Colon (tissue), 2 donors: Measurements from ENCODE around the gene HAND2.

Source experiments
- FAIRE-seq: peaks from 2 replicates; lab custom pipeline; 2012; peaks lifted over from hg19 to GRCh38; lab: Jason Lieb, UNC
- donor health status: control.
- donor health status: control.

Gene HAND2

GRCh38 chr4:173501592-173502150 lies 28.4 kb downstream of the HAND2 start:
- no peak for FAIRE-seq

GRCh38 chr4:173500841-173501591 lies 29.0 kb downstream of the HAND2 start:
- no peak for FAIRE-seq

DNA sequence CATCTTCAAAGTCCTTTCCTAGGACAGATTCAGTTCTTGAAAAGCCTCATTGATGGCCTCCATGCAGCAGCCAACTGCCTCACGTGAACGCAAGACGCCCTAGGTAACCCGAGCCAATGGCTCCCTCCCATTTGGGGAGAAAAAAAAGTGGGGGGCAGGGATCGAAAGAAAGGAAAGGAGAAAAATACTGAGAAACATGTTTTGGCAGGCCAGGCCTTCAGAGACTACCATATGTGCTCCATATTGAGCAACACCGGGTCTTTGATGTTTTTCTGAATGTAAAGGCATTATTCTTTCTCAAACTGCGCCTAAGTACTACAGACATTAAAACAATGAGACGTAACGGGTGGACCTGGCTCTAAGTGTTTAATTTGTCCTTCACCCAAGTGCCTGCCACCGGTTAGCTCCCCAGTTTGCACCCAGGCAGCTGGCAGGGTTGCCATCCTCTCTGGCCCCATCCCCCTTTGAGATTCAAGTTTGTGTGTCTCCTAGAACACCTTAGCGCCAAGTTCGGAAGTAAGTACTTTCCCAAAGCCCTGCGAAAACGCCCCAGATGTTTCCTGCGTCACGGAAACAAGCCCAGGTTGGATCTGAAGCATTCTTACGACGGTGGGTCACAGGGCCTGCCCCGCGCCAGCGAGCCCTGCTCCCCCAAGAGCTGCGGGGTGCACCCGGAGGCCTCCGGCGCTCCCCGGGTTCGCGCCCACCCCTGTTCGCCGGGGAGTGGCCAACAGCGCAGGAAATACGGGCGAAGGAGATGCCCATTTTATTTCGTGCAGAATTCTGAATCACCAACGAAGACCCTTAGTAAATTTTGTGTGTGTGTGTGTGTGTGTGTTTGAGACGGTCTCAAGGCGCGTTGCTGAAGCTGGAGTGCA lies 30.1 kb downstream of the HAND2 start:
- FAIRE-seq = no peak

GRCh38 chr4:173498771-173499170 lies 31.3 kb downstream of the HAND2 start:
- FAIRE-seq = no peak

GRCh38 chr4:173498023-173498422 lies 32.0 kb downstream of the HAND2 start:
- no peak for FAIRE-seq

GRCh38 chr4:173494013-173494970 lies 35.7 kb downstream of the HAND2 start:
- no peak for FAIRE-seq

DNA sequence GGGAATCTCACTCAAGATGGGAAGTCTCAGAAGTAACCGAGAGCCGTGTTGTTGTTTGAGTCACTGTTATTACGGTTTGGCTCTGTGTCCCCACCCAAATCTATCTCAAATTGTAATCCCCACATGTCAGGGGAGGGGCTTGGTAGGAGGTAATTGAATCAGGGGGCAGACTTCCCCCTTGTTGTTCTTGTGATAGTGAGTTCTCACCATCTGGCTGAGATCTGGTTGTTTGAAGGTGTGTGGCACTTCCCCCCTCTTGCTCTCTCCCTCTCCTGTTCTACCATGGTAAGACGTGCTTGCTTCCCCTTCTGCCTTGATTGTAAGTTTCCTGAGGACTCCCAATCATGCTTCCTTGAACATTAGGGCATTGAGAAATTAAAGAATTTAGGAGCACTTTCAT lies 37.0 kb downstream of the HAND2 start:
- FAIRE-seq = no peak

- FAIRE-seq = no peak
Measured at GRCh38 chr4:173492315-173492714, 37.7 kb downstream of the HAND2 start.

DNA sequence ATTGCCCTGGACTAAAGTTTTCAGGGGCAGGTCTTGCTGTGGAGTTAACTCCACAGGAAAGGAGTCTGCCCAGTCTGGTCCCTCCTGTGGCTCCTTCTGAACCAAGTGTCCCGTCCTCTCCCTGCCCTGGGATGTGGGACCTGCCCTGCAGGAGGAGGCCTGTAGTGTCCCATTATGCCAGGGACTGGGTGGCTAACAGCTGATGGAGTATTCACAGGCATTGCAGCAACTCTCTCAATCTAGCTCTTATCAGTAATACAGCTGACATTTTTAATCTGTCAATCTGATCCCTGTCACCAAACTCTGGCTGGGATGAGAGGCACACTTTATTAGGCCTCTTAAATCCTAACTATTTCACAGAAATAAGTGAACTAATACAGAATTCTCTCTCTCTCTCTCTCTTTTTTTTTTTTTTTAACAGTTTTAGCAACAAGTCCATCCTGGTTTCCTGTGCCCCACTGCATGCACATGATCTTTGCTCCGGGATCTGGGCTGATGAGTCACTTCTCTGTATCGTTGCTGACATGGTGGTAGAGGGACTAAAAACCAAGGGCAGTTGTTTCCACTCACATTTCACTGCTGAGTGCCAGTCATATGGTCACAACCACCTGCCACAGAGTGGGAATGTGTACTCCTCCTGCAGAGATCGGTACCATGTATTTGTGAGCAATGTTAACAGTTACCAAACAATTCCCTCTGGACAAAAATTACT lies 39.1 kb downstream of the HAND2 start:
- FAIRE-seq = no peak

GRCh38 chr4:173490256-173490655 lies 39.8 kb downstream of the HAND2 start:
- FAIRE-seq = no peak

- no peak for FAIRE-seq
Measured at GRCh38 chr4:173489514-173489913, 40.5 kb downstream of the HAND2 start.

- no peak for FAIRE-seq
Measured at GRCh38 chr4:173488656-173489055, 41.4 kb downstream of the HAND2 start.

GRCh38 chr4:173488074-173488473 lies 42.0 kb downstream of the HAND2 start:
- FAIRE-seq = no peak

DNA sequence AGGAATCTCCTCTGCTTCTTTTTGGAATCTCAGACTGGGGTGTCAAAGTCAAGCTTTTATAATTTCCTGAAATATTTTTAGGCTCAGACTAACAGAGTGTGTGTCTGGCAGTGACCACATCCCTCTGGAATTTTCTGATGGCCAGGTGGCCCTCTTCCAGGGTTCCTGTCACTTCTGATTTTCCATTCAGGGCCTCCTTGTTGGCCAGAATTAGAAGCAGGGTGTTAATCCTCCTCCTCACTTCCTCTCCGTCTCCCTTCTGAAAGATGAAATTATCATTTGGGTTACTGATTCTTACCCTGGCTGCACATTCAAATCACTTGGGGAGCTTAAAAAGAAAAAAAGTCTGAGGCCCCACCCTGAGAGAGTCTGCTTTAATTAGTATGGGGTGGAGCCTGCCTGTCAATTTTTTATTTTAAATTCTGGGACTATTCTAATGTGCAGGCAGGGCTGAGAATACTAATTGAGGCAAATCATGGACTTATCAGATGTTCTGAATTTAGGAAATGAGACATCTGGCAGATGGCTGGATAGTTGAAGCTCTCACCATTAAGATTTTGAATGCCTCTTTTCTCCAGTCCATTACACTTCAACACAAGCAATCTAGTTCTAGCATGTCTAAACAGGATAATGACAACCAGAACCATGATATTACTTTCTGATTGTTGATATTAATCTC lies 43.2 kb downstream of the HAND2 start:
- FAIRE-seq = no peak

GRCh38 chr4:173485164-173485563 lies 44.9 kb downstream of the HAND2 start:
- no peak for FAIRE-seq

DNA sequence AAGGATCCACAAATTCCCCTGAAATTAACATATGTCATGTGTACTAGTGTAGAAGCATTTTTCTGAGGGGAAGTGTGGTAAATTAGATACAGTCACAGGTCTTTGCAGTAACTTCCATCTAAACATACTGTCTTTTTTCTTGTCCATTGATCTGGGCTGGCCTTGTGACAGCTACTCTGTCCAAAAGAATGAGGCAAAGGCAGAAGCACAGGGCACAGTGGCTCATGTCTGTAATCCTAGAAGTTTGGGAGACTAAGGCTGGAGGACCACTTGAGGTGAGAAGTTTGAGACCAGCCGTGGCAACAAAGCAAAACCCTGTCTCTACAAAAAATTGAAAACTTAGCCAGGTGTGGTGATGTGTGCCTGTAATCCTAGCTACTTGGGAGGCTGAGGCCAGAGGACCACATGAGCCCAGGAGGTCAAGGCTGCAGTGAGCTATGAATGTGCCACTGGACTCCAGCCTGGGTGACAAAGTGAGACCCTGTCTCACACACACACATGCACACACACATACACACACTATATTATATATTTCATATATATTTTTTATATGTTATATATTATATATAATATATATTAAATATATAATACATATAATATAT lies 47.6 kb downstream of the HAND2 start:
- FAIRE-seq = no peak

DNA sequence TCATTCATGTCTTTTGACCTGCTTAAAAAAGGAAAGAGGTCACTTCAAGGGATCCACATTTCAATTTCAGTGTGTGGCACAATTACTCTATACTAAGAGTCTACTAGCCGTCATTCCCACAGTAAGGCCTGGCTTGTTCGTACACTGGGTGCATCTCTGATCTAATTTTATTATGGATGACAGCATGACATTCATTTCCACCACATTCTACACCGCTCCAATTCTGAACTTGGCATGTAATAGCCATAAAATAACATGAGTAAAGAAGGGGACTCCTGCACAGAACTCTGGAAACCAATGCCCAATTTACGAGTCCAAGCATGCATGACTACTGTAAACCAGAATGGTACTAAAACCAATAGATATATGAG lies 51.1 kb downstream of the HAND2 start:
- no peak for FAIRE-seq

DNA sequence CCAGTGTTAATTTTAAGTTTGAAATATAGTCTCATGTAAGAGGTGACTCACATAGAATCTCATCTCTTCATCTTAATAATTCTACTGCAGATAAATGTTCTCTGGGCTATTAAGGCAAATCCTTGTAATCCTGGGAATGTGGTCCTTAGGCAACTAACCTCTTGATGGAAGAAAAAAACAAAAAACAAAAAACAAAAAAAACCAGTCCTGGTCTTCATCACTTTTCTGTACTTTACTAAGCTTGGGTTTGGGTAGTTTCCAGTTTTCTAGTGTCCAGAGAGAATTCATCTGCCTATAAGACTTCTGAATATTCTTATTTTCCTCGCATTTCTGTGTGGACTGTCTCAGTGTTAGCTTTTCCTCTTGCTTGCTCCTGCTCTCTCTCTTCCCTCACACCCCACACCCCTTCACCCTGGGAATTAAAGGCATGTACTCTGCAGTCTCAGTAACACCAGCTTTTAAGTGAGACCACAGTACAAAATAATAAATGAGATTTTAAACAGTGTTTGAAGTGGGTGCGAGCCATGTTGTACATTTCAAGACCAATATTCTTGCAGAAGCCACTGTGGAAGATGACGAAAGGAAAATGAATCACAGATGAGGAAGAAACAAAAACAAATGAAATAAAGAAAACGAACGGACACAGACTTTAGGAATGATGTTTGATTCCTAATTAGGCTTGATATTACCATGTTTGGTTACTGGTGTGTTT lies 51.7 kb downstream of the HAND2 start:
- no peak for FAIRE-seq

GRCh38 chr4:173477016-173477415 lies 53.0 kb downstream of the HAND2 start:
- no peak for FAIRE-seq
